Neural cell (in vitro differentiated cells): ENCODE data around the gene HSPA12A. TPM values are rescaled to one million over a fixed set of nuclear protein-coding genes. Genes with fewer than 3 reads are reported as not detected.

Experiments
- H2AFZ ChIP-seq: fragments of 200-600, 300-800 bp; sonication (generic), shearing (Covaris generic); 2 replicates; pipeline ENCODE4 v1.6.0; 2014; ENCODE audit warnings: low read depth, mild to moderate bottlenecking, antibody characterized with exemption, low read length, moderate library complexity
- H3F3A ChIP-seq: fragments of 200-600 bp; shearing (Covaris generic); 2 replicates; pipeline ENCODE4 v1.6.1; 2016; ENCODE audit warnings: mild to moderate bottlenecking, moderate library complexity, mixed read lengths, antibody characterized with exemption, low read length; ENCODE audit not compliant: insufficient read depth, poor library complexity, severe bottlenecking
- H3K27ac ChIP-seq: fragments of 200-600, 300-800 bp; sonication (generic), shearing (Covaris generic); 2 replicates; pipeline ENCODE4 v1.5.1; 2014; ENCODE audit warnings: mild to moderate bottlenecking, low read length, moderate library complexity
- H3K27me3 ChIP-seq: fragments of 300-800, 200-600 bp; sonication (generic), shearing (Covaris generic); 2 replicates; pipeline ENCODE4 v1.6.0; 2014; ENCODE audit warnings: mild to moderate bottlenecking, low read depth, low read length, moderate library complexity; ENCODE audit not compliant: insufficient read depth
- H3K36me3 ChIP-seq: fragments of 300-800, 200-600 bp; sonication (generic), shearing (Covaris generic); 2 replicates; pipeline ENCODE4 v1.5.1; 2014; ENCODE audit warnings: mild to moderate bottlenecking, antibody characterized with exemption, low read length, moderate library complexity; ENCODE audit not compliant: insufficient read depth
- H3K4me2 ChIP-seq: fragments of 300-800, 200-600 bp; sonication (generic), shearing (Covaris generic); 2 replicates; pipeline ENCODE4 v1.6.0; 2014; ENCODE audit warnings: mild to moderate bottlenecking, low read length
- H3K4me3 ChIP-seq: fragments of 300-800, 200-600 bp; sonication (generic), shearing (Covaris generic); 2 replicates; pipeline ENCODE4 v1.5.1; 2014; ENCODE audit warnings: mild to moderate bottlenecking, low read length, moderate library complexity
- H3K79me2 ChIP-seq: fragments of 200-600 bp; shearing (Covaris generic); replicated peaks from 2 replicates; pipeline ENCODE4 v1.6.0; 2014; ENCODE audit warnings: mild to moderate bottlenecking, low read length, moderate library complexity; ENCODE audit not compliant: insufficient read depth
- H3K9ac ChIP-seq: fragments of 300-800, 200-600 bp; sonication (generic), shearing (Covaris generic); 2 replicates; pipeline ENCODE4 v1.6.1; 2016; ENCODE audit warnings: mild to moderate bottlenecking, low read length, mixed read lengths
- H3K9me2 ChIP-seq: fragments of 200-600 bp; shearing (Covaris generic); 2 replicates; pipeline ENCODE4 v1.6.1; 2016; ENCODE audit warnings: mild to moderate bottlenecking, low read length, mixed read lengths; ENCODE audit not compliant: insufficient read depth
- H3K9me3 ChIP-seq: fragments of 200-600, 300-800 bp; sonication (generic), shearing (Covaris generic); 2 replicates; pipeline ENCODE4 v1.6.1; 2016; ENCODE audit warnings: mild to moderate bottlenecking, mixed run types, low read length, moderate library complexity, mixed read lengths
- H4K20me1 ChIP-seq: fragments of 200-600 bp; shearing (Covaris generic); 2 replicates; pipeline ENCODE4 v1.6.1; 2016; ENCODE audit warnings: mild to moderate bottlenecking, mixed run types; ENCODE audit not compliant: insufficient read depth
- CTCF ChIP-seq: fragments of 450-650 bp; IDR thresholded peaks from 2 replicates; pipeline ENCODE4 v1.5.1; 2014; ENCODE audit warnings: antibody characterized with exemption, mild to moderate bottlenecking, moderate library complexity; ENCODE audit not compliant: poor library complexity, severe bottlenecking
- EP300 ChIP-seq: fragments of 450-650 bp; conservative IDR thresholded peaks from 2 replicates; pipeline ENCODE4 v1.6.1; 2014; ENCODE audit warnings: antibody characterized with exemption, mild to moderate bottlenecking, moderate library complexity; ENCODE audit not compliant: poor library complexity, severe bottlenecking
- EZH2 ChIP-seq: fragments of 200-600, 300-800 bp; shearing (Covaris generic), sonication (generic); IDR thresholded peaks from 2 replicates; pipeline ENCODE4 v1.6.1; 2014; ENCODE audit warnings: antibody characterized with exemption, low read length, borderline replicate concordance, mild to moderate bottlenecking; ENCODE audit not compliant: insufficient read depth, poor library complexity, severe bottlenecking
- MXI1 ChIP-seq: fragments of 450-650 bp; conservative IDR thresholded peaks from 2 replicates; pipeline ENCODE4 v1.6.1; 2014; ENCODE audit warnings: antibody characterized with exemption, mild to moderate bottlenecking; ENCODE audit not compliant: poor library complexity, severe bottlenecking
- POLR2AphosphoS5 ChIP-seq: IDR thresholded peaks from 2 replicates; pipeline ENCODE4 v1.6.1; 2012
- RAD21 ChIP-seq: fragments of 450-650 bp; conservative IDR thresholded peaks from 2 replicates; pipeline ENCODE4 v1.6.1; 2014; ENCODE audit warnings: antibody characterized with exemption, mild to moderate bottlenecking, moderate library complexity
- REST ChIP-seq: IDR thresholded peaks from 2 replicates; pipeline ENCODE4 v1.6.1; 2012; ENCODE audit warnings: borderline replicate concordance
- SMC3 ChIP-seq: fragments of 450-650 bp; conservative IDR thresholded peaks from 2 replicates; pipeline ENCODE4 v1.6.1; 2014; ENCODE audit warnings: antibody characterized with exemption, mild to moderate bottlenecking, moderate library complexity; ENCODE audit not compliant: poor library complexity
- TAF1 ChIP-seq: IDR thresholded peaks from 2 replicates; pipeline ENCODE4 v1.6.1; 2012; ENCODE audit warnings: low read depth
- polyA minus RNA-seq: library from RNA; depleted of rRNA, polyadenylated mRNA; stranded (reverse); fragments of >200 nt; gene quantifications from 2 replicates; pipeline ENCODE4 v1.2.3, GENCODE V29; 2014
- polyA plus RNA-seq: library from polyadenylated mRNA; depleted of rRNA; stranded (reverse); fragments of >200 nt; gene quantifications from 2 replicates; pipeline ENCODE4 v1.2.3, GENCODE V29; 2014

The HSPA12A gene
- polyA plus RNA-seq, result 5.9 and 8.4 TPM in 2 replicates
- polyA minus RNA-seq, result 16.3 TPM in 2 replicates

- Histone ChIP-seq H3K27me3 (peaks cover 24% of the 10 kb centered on the region), H3K27ac (no peak within 1 kb of the TSS)
- TF ChIP-seq TAF1 (peak; percentile 0), EP300 (no peak), POLR2AphosphoS5 (no peak), MXI1 (peak; percentile 30)
Observed at GRCh38 chr10:116742367-116743265, at the start of gene HSPA12A. Gene HSPA12A, minus strand, starts transcription at chr10:116742566. Its CDS starts 97 bp downstream, at chr10:116742469.

GRCh38 chr10:116791241-116791640 is 48.9 kb upstream of the HSPA12A start:
- H3K4me2 ChIP-seq, result no peak overlapping the region
- TF ChIP-seq EZH2, result no peak
- no peak for TF ChIP-seq TAF1
- no peak for TF ChIP-seq EP300
- no peak for TF ChIP-seq POLR2AphosphoS5
- TF ChIP-seq REST, result no peak
- no peak for TF ChIP-seq MXI1
- no peak for TF ChIP-seq RAD21
- TF ChIP-seq SMC3, result no peak
- TF ChIP-seq CTCF, result no peak
- H3K79me2 ChIP-seq, result no peaks in the 10 kb centered on the region
- no peaks in the 10 kb centered on the region for H3K9me2 ChIP-seq
- no peak overlapping the region for H3K9ac ChIP-seq
- H3K4me3 ChIP-seq, result no peak overlapping the region
- no peaks in the 10 kb centered on the region for H3F3A ChIP-seq
- H3K9me3 ChIP-seq, result no peaks in the 10 kb centered on the region
- no peak overlapping the region for H2AFZ ChIP-seq
- no peaks in the 10 kb centered on the region for H3K36me3 ChIP-seq
- no peaks in the 10 kb centered on the region for H4K20me1 ChIP-seq
- no peak overlapping the region for H3K27ac ChIP-seq
- no peaks in the 10 kb centered on the region for H3K27me3 ChIP-seq

More at GRCh38 chr10:116742367-116743265, at the start of gene HSPA12A:
- no peaks in the 10 kb centered on the region for H3K36me3 ChIP-seq
- H3F3A ChIP-seq, result no peaks in the 10 kb centered on the region
- no peak within 1 kb of the TSS for H2AFZ ChIP-seq
- peak within 1 kb of the TSS; percentile 67 for H3K4me3 ChIP-seq
- no peaks in the 10 kb centered on the region for H3K9me2 ChIP-seq
- H3K9ac ChIP-seq, result peak within 1 kb of the TSS; percentile 59
- no peaks in the 10 kb centered on the region for H4K20me1 ChIP-seq
- peak within 1 kb of the TSS; percentile 25 for H3K4me2 ChIP-seq
- H3K79me2 ChIP-seq, result no peaks in the 10 kb centered on the region
- H3K9me3 ChIP-seq, result no peaks in the 10 kb centered on the region
